GM23338 (cell line): Measurements from ENCODE around the gene NPLOC4.

Experiments
- CTCF ChIP-seq, 2 experiments: fragments of 200-600 bp in 1 of 2; sonication (generic) in 1 of 2; conservative IDR thresholded peaks; 2 replicates each; pipeline versions ENCODE4 v1.5.1 to v1.6.1; 2016 to 2017; ENCODE audit warnings: antibody characterized with exemption in 2 of 2, low read depth in 2 of 2, mild to moderate bottlenecking in 2 of 2, moderate library complexity in 1 of 2
- EZH2 ChIP-seq: fragments of 200-600 bp; sonication (generic); IDR thresholded peaks from one replicate; pipeline ENCODE4 v1.8.0; 2017; ENCODE audit warnings: antibody characterized with exemption, mild to moderate bottlenecking, low read depth; ENCODE audit not compliant: unreplicated experiment

GRCh38 chr17:81518785-81519283 lies 118.1 kb downstream of the NPLOC4 start:
- TF ChIP-seq EZH2 (no peak), CTCF (conservative IDR thresholded peaks at IDR 0.05; ENCODE audit: low read depth in 2 of 2) (no peak)
